Measurements from ENCODE around the gene METTL13.

The METTL13 gene

DNA sequence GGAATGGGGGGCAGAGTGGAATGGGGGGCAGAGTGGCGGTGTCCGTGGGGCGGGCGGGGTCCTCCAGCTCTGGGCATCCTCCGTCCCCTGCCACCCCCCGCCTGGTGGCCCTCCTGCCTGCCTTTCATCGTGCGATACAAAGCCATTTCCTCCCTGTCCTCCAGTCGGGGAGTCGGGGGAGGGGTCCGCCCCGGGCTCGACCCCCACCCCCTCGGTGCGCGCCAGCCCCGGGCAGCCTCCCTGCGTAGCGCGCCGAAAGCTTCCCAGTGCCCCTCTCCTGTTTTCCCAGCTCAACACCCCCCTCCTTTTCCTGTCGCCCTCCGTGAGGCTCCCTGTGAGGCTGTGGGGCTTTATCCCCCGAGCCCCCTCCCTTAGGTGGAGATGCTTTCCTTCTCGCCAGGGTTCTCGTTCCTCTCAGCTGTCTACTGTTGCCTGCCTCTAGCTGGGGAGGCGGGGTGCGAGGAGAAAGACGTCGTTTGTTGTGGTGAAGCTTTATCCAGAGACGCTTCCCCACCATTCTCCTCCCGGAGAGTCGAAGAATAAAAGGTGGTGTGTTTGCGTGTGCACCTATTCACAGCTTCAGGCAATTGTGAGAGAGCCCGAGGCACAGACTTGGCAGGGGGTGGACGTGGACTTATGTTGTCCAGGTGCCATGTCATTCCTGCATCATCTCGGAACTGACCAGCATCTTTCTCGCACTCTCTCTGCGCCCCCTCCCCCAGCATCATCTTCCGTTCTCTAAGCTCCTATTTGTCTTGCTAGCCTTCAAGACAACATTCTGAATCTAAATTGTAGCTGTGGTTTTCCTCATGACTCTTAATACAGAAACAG lies 60.7 kb downstream of the METTL13 start:
- FAIRE-seq = no peak
- DNase-seq (ENCODE audit: insufficient read length, low spot score) = no peak

DNA sequence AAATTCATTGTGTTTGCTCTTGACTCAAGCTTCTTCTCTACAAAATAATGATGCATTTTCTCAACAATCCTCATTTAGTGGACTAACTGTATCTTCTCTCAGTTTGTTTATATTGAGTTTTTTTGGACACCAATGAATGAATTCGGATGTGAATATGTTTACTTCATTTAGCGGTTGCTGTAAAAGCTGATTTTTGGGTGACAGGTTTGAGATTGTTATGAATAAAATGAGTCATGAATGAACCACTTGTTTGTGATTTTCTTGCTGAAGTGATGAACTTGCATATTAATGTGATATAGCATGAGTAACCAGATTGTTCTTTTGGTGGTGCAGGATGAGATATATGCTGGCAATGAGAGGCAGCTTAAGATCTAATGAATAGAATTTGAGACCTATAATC lies 62.9 kb downstream of the METTL13 start:
- no peak for FAIRE-seq
- no peak for DNase-seq (ENCODE audit: insufficient read length, low spot score)

DNA sequence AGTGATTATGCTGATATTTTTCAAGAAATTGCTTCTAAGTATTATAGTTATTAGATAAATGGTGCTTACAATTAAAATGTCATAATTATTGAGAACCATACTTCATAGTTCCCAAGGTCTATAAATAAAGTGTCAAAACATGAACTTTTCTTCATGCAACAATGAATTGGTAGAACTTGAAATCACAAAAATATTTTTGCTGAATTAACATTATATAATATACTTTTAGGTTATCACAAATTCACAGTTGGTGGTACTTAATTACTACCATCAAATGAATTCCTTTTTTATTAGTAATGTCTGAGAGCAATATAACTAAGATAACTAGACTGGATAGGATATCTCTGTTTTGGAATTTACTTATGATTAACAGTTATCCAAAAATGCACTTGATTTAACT lies 64.5 kb downstream of the METTL13 start:
- DNase-seq (ENCODE audit: insufficient read length, low spot score) (no peak), FAIRE-seq (no peak)
